Measurements from ENCODE around the gene CASZ1.

- no peak for TF ChIP-seq CTCF (IDR thresholded peaks at IDR 0.05)
- TF ChIP-seq POLR2A (IDR thresholded peaks at IDR 0.05), result no peak
- no peak for TF ChIP-seq EP300 (IDR thresholded peaks at IDR 0.05)
- TF ChIP-seq POLR2AphosphoS5 (IDR thresholded peaks at IDR 0.05), result no peak
Observed at GRCh38 chr1:10685196-10685807, 111.1 kb downstream of the CASZ1 start.
